OCI-M2 (cell line): Measurements from ENCODE around the gene ABHD16A.
"Not testable (repeated sequence)": the region's sequence is repeated elsewhere in the genome, so short reads cannot be mapped to it uniquely, and the experiment has no call there.

Experiments used
- DNase-seq: peaks from one replicate; lab custom pipeline; 2025; ENCODE audit not compliant: unreplicated experiment; lab: John Stamatoyannopoulos, UW

ABHD16A gene

GRCh38 chr6:31715022-31715958 is 12.2 kb upstream of the ABHD16A start, which contains the start of gene LY6G6D:
Gene LY6G6D, plus strand, starts transcription at chr6:31715348. Its CDS starts 8 bp downstream, at chr6:31715356.
- DNase-seq, result no peak

GRCh38 chr6:31713991-31714684 is 11.0 kb upstream of the ABHD16A start:
- DNase-seq, result no peak

- DNase-seq, result no peak
Observed at GRCh38 chr6:31713465-31713864, 10.3 kb upstream of the ABHD16A start.

GRCh38 chr6:31712296-31712695 is 9.2 kb upstream of the ABHD16A start:
- no peak for DNase-seq

- DNase-seq, result peak; percentile 80
Observed at GRCh38 chr6:31711233-31711632, 8.1 kb upstream of the ABHD16A start.

- DNase-seq, result no peak
Observed at GRCh38 chr6:31710523-31711219, 7.5 kb upstream of the ABHD16A start.

- DNase-seq, result not testable (repeated sequence)
Observed at GRCh38 chr6:31709157-31709556, 6.0 kb upstream of the ABHD16A start.

- DNase-seq, result no peak
Observed at GRCh38 chr6:31708224-31708623, 5.1 kb upstream of the ABHD16A start.

GRCh38 chr6:31707701-31708100 is 4.6 kb upstream of the ABHD16A start:
- no peak for DNase-seq

- DNase-seq, result peak; percentile 68
Observed at GRCh38 chr6:31706599-31706998, 3.5 kb upstream of the ABHD16A start, which contains the start of gene LY6G6F. Gene LY6G6F, plus strand, starts transcription at chr6:31706866. Its CDS starts 41 bp downstream, at chr6:31706907.

GRCh38 chr6:31705931-31706330 is 2.8 kb upstream of the ABHD16A start:
- no peak for DNase-seq

- DNase-seq, result no peak
Observed at GRCh38 chr6:31702405-31702818, 712 bp downstream of the ABHD16A start.

- no peak for DNase-seq
Observed at GRCh38 chr6:31701666-31702404, 1.3 kb downstream of the ABHD16A start.

- no peak for DNase-seq
Observed at GRCh38 chr6:31700740-31701401, 2.3 kb downstream of the ABHD16A start.

GRCh38 chr6:31697555-31697954 is 5.6 kb downstream of the ABHD16A start:
- DNase-seq, result no peak

- DNase-seq, result no peak
Observed at GRCh38 chr6:31693535-31693934, 9.6 kb downstream of the ABHD16A start.

- no peak for DNase-seq
Observed at GRCh38 chr6:31692886-31693285, 10.2 kb downstream of the ABHD16A start.

- DNase-seq, result no peak
Observed at GRCh38 chr6:31692353-31692752, 10.8 kb downstream of the ABHD16A start.

GRCh38 chr6:31691564-31692108 is 11.5 kb downstream of the ABHD16A start:
- DNase-seq, result no peak

- no peak for DNase-seq
Observed at GRCh38 chr6:31691078-31691463, 12.1 kb downstream of the ABHD16A start.
